K562 (cell line): ENCODE results near the gene CCDC88A. TPM values are rescaled to one million over a fixed set of nuclear protein-coding genes. Genes with fewer than 3 reads are reported as not detected.

Source experiments
- CBX3 ChIP-seq, 2 experiments: IDR thresholded peaks; 1 replicate in 1 of 2; 2 replicates in 1 of 2; pipeline ENCODE4 v1.6.1; 2012; ENCODE audit warnings: inconsistent platforms in 2 of 2, low read length in 2 of 2, borderline replicate concordance in 1 of 2, control low read depth in 1 of 2
- CHCHD3 ChIP-seq: fragments of 250-450 bp; sonication (Bioruptor Pico); IDR thresholded peaks from 2 replicates; pipeline ENCODE4 v2.1.2; 2022; ENCODE audit warnings: mild to moderate bottlenecking
- EHMT2 ChIP-seq: fragments of 450-650 bp; IDR thresholded peaks from 2 replicates; pipeline ENCODE4 v1.6.1; 2018; ENCODE audit warnings: antibody characterized with exemption
- HOMEZ ChIP-seq: fragments of 250-450 bp; sonication (Bioruptor Pico); IDR thresholded peaks from 2 replicates; pipeline ENCODE4 v1.4.0; 2020; ENCODE audit warnings: mild to moderate bottlenecking, moderate library complexity
- MGA ChIP-seq: fragments of 450-650 bp; IDR thresholded peaks from 2 replicates; pipeline ENCODE4 v1.6.1; 2016; ENCODE audit warnings: mild to moderate bottlenecking, moderate library complexity
- PATZ1 ChIP-seq: fragments of 250-450 bp; sonication (Bioruptor Pico); IDR thresholded peaks from 2 replicates; pipeline ENCODE4 v1.5.0; 2020; ENCODE audit warnings: mild to moderate bottlenecking, borderline replicate concordance
- RBM39 ChIP-seq: fragments of 200-400 bp; formaldehyde crosslinking; optimal IDR thresholded peaks from 2 replicates; pipeline ENCODE3; 2018; ENCODE audit warnings: low read depth, low read length
- ZBED1 ChIP-seq: IDR thresholded peaks from 2 replicates; pipeline ENCODE4 v1.6.1; 2014
- ZBTB8A ChIP-seq: fragments of 450-650 bp; IDR thresholded peaks from 2 replicates; pipeline ENCODE4 v1.6.1; 2018; ENCODE audit warnings: mild to moderate bottlenecking, moderate library complexity; ENCODE audit not compliant: partially characterized antibody
- ZFP91 ChIP-seq: sonication (generic); formaldehyde crosslinking; IDR thresholded peaks from 2 replicates; pipeline ENCODE4 v1.8.0; 2022; ENCODE audit warnings: mild to moderate bottlenecking, missing genetic modification reagents
- ZNF197 ChIP-seq: fragments of 200-800 bp; sonication (Bioruptor generic); IDR thresholded peaks from 2 replicates; pipeline ENCODE4 v1.6.1; 2016; ENCODE audit warnings: low read depth, missing genetic modification characterization, missing compliant biosample characterization
- polyA plus RNA-seq, 8 experiments: library from polyadenylated mRNA; depleted of rRNA in 4 of 8; stranded (reverse) in 5 of 8; unstranded in 3 of 8; fragments of >200 nt; fragmentation: Nextera tagmentation in 2 of 8; fragmentation: Illumina TruSeq in 1 of 8; extraction: Ambion mirVana in 2 of 8; extraction: Trizol in 1 of 8; gene quantifications; 2 replicates each; pipeline versions ENCODE4 v1.2.1 to v1.2.3, GENCODE V29; 2011 to 2014; ENCODE audit warnings: inconsistent platforms in 1 of 8, missing spikeins in 1 of 8
- total RNA-seq, 7 experiments: library from RNA; depleted of rRNA in 6 of 7; stranded (reverse); fragments of >200 nt in 6 of 7; fragmentation: Illumina TruSeq in 2 of 7; extraction: Trizol in 2 of 7; gene quantifications; 2 replicates each; pipeline versions ENCODE4 v1.2.1 to v1.2.3, GENCODE V29; 2011 to 2021; ENCODE audit warnings: low replicate concordance in 1 of 7

The CCDC88A gene
- total and polyA plus RNA-seq, 9 of the 15 experiments (the other 6 are each of a cell fraction or from before 2014, with no cell fraction given) = 29.3 to 102 (median 55.6) TPM

- TF ChIP-seq MGA (no peak), ZBED1 (no peak), CHCHD3 (no peak), ZFP91 (no peak), ZNF197 (CRISPR knock-in tag) (no peak), CBX3 (IDR thresholded peaks at IDR 0.05; ENCODE audit: borderline replicate concordance in 1 of 2, low read length in 2 of 2) (no peak), RBM39 (no peak), PATZ1 (no peak), EHMT2 (no peak), HOMEZ (CRISPR knock-in tag) (no peak), ZBTB8A (no peak)
Observed at GRCh38 chr2:55277310-55277709, 142.3 kb downstream of the CCDC88A start (continued).
